Activated CD4-positive, CD25-positive, alpha-beta regulatory T cell (primary cell): ENCODE data around the gene UEVLD.

ENCODE experiments used
- DNase-seq, 4 experiments: peaks; one replicate each; lab custom pipeline; 2025; lab: John Stamatoyannopoulos, UW

UEVLD gene

GRCh38 chr11:18498039-18498438, 90.5 kb downstream of the UEVLD start:
- no peak for DNase-seq

DNA sequence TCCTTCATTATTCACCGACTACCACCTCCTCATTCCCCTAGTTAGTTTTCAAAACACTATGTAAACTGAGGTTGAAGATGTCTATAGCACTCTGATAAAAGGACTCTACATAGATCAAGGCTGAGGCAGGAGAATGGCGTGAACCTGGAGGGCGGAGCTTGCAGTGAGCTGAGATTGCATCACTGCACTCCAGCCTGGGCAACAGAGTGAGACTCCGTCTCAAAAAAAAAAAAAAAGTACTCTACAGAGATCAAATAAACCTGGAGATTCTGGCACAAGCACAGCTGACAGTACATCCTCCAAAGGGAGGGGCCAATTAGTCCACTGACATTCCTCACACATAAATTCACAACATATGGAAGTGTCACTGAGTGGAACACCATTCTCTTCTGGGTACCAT, 92.8 kb downstream of the UEVLD start:
- no peak for DNase-seq

DNA sequence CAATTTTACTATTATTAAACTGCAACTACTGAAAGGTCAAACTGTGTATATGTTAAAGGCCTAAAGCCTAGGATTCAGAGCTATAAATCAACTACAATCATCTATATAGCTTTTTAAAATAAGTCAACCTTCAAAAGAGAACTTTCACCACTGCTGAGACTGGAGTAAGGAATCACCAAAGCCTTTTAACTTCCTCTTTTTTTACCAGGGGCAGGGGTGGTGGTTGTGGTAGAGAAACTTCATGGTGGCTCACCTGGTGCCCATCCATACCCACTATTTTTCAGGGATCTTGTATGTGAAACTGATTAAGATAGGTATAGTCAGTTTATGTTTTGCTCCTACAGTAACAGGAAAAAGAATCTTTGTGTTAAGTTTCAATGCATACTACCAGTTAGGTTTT, 93.3 kb downstream of the UEVLD start:
- DNase-seq: no peak

GRCh38 chr11:18493310-18493709, 95.2 kb downstream of the UEVLD start:
- no peak for DNase-seq

GRCh38 chr11:18492888-18493287, 95.6 kb downstream of the UEVLD start:
- no peak for DNase-seq

- no peak for DNase-seq
Measured at GRCh38 chr11:18491924-18492323, 96.6 kb downstream of the UEVLD start.

DNA sequence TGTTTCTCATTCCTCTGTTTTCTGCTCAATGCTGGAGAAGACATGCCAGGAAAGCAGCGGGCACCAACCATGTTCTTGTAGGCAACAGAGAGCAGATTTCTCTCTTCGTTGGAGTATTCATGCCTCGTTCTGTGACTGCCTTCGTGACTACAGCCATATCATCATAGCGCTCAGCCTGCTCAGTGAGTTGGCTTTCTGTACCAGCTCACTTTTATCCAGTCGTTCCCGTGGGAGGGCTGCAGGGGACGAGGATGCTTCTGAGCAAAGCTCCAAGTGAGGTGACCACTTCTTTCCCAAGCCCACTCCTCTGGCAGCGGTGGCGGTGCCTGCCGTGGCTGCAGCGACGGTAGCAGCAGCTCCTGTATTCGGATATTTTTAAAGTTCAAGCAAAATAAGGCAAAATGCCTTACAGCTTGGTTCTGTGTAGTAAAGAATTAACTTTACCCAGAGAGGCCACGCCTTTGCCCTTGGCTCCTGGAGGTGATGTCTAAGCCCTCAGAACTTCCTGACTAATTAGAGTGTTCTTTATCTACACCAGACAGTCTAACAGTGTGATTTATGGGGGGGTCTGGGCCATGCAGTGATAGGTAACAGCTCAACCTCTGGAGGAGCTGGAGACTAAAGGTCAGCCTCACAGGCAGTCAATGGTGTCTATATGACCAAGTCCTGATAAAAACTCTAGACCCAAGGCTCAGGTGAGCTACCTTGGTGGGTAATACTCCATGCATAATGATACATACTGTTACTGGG, 97.6 kb downstream of the UEVLD start:
- DNase-seq: no peak

DNA sequence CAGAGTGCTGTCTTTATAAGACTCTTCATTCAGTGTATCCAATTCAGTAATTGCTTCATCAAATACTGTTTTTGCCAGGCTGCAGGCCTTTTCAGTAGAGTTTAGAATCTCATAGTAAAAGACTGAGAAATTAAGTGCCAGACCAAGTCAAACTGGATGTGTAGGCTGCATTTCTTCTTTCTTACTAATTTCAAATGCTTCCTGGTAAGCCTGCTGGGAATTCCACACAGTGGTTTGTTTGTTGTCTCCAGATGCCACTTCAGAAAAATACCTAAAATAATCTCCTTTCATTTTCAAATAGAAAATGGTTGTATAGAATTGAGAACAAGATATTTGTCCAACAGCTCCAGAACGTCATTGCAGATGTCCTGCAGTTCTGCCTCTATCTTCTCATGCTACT, 98.2 kb downstream of the UEVLD start:
- DNase-seq: no peak

GRCh38 chr11:18485913-18486528, 102.5 kb downstream of the UEVLD start:
- DNase-seq: no peak
